ENCODE measurements around the gene TEX44.

TEX44 gene

GRCh38 chr2:231640241-231640640 is 47.6 kb downstream of the TEX44 start:
- no peak for DNase-seq

- DNase-seq: no peak
Measured at GRCh38 chr2:231640641-231641111, 48.0 kb downstream of the TEX44 start.

GRCh38 chr2:231642631-231643494 is 50.2 kb downstream of the TEX44 start:
- no peak for DNase-seq

- DNase-seq: no peak
Measured at GRCh38 chr2:231643495-231643888, 50.8 kb downstream of the TEX44 start.
